Measurements from ENCODE around the gene FBXO48. TPM values are rescaled to one million over a fixed set of nuclear protein-coding genes. Genes with fewer than 3 reads are reported as not detected.

Gene FBXO48, protein sequence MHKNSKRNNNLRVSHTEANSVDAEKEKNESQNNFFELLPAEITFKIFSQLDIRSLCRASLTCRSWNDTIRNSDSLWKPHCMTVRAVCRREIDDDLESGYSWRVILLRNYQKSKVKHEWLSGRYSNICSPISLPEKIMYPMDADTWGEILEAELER
- 2.4 and 2.5 TPM in 2 replicates for total RNA-seq (2022)
- Bru-seq, nascent RNA = percentile 59 among the genes with signal in this experiment
- BruChase-seq, experiment 1, labeled RNA remaining after a 6-hour chase = percentile 60 among the genes with signal in this experiment
- BruChase-seq, experiment 2, labeled RNA remaining after a 2-hour chase = percentile 77 among the genes with signal in this experiment
- long read RNA-seq, partial matches to known transcripts = 1 of 14 reads
- long read RNA-seq, other reads (novel, unspliced or antisense) = 13 of 14 reads

DNA sequence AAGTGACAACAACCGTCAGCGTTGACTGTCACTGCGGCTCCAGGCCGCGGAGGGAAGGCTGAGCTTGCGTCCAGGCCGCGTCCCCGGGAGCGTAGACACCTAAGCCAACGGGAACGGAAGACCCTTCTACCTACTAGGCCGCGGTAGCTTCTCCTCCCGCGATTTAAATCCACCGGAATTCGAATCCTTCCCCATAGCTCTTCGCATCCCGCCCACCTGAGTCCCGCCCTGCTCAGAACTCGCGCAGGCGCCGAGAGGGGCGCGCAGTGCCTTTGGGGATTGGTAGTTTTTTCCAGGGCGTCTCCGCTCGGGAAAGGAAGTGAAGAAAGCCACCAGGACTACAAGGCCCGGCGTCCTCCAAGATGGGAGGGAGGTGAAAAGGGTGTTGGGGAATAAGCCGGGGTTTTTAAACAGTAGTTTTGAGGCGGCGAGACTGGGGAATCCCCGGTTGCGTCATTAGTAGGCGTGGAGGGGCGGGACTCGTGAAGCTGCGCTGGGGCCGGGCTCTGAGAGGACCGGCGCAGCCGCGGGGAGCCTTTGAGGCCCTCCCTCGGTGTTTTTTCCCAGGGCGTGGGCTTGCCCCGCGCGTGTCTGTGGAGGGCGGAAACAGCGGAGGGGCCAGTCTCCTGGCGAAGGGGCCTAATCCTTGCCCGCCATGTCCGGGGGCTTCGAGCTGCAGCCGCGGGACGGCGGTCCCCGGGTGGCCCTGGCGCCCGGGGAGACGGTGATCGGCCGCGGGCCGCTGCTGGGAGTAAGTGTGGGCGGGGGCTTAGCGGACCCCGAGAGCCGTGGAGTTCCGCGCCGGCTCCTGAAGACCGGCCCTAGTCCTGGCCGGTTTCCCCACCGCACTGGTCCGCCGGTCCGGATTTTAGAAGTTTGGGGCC is at the start of gene FBXO48, which contains the start of gene APLF:
Gene FBXO48 (minus strand): TSS at position 218 of the 884 bp plus-strand sequence. CDS start 2,149 bp downstream, outside the sequence.
Gene APLF (plus strand): TSS at position 509 of the 884 bp plus-strand sequence. CDS start 147 bp downstream, at position 656.
- H3K4me3 Mint-ChIP-seq (ENCODE audit: low read depth, unreplicated experiment) = peak within 1 kb of the TSS; percentile 93
- peaks cover 21% of the 10 kb centered on the region for H3K4me1 Mint-ChIP-seq (ENCODE audit: low read depth, unreplicated experiment)
- TF ChIP-seq, protein P1, sequence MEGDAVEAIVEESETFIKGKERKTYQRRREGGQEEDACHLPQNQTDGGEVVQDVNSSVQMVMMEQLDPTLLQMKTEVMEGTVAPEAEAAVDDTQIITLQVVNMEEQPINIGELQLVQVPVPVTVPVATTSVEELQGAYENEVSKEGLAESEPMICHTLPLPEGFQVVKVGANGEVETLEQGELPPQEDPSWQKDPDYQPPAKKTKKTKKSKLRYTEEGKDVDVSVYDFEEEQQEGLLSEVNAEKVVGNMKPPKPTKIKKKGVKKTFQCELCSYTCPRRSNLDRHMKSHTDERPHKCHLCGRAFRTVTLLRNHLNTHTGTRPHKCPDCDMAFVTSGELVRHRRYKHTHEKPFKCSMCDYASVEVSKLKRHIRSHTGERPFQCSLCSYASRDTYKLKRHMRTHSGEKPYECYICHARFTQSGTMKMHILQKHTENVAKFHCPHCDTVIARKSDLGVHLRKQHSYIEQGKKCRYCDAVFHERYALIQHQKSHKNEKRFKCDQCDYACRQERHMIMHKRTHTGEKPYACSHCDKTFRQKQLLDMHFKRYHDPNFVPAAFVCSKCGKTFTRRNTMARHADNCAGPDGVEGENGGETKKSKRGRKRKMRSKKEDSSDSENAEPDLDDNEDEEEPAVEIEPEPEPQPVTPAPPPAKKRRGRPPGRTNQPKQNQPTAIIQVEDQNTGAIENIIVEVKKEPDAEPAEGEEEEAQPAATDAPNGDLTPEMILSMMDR (IDR thresholded peaks at IDR 0.05; ENCODE audit: unreplicated experiment) = no peak
- peak; percentile 96 for DNase-seq
- CTCF ChIA-PET = interaction anchor here (0.6 to 1.4 kb wide), 9 partner anchors 9 to 441 kb away, joined by 3 to 16 read pairs (median 3); no protein-coding TSS in a partner anchor
- no TSS peak for BruUV-seq (replicated peaks)
- peaks cover 23% of the 10 kb centered on the region for H3K36me3 Mint-ChIP-seq (ENCODE audit: insufficient read depth, unreplicated experiment)
- H3K27me3 Mint-ChIP-seq (ENCODE audit: unreplicated experiment) = no peaks in the 10 kb centered on the region
- intact Hi-C loops (cut with micrococcal nuclease; ENCODE audit: unreplicated experiment) = loop anchor here (5.0 to 10.0 kb wide), 2 partner anchors 440 to 1193 kb away; no protein-coding TSS in a partner anchor
- H3K27ac Mint-ChIP-seq (ENCODE audit: unreplicated experiment) = peak within 1 kb of the TSS; percentile 94
- H3K9me3 Mint-ChIP-seq (ENCODE audit: low read depth, unreplicated experiment) = no peaks in the 10 kb centered on the region

DNA sequence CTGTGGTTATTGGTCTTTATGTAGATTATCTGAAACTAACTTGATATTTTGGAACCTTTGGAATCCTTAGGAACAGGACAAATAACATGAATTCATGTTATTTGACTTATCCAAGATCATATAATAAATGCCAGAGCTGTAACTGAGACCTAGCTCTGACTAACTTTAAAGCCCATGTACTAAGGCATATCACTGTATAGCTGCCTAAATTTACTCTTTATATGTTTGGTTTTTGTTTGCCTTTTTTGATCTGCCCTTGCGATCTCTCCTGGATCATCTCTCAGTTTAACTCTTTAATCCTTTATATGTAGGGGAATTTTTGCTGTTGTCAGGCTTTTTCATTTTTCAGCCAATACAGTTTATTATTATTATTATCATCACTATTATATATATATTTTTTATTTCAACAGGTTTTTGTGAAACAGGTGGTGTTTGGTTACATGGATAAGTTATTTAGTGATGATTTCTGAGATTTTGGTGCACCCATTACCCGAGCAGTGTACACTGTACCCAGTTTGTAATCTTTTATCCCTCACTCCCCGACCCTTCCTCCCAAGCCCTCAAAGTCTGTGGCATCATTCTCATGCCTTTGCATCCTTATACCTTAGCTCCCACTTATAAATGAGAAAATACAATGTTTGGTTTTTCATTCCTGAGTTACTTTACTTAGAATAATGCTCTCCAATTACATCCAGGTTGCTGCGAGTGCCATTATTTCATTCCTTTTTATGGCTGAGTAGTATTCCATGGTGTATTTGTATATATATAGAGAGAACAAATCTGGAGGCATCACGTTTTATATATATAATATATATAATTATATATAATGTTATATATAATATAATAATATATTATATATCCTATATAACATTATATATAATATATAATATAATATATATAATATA is 49.2 kb upstream of the FBXO48 start:
- BruUV-seq (replicated peaks) = no TSS peak
- Mint-ChIP-seq H3K27me3 (ENCODE audit: unreplicated experiment) (no peaks in the 10 kb centered on the region), H3K27ac (ENCODE audit: unreplicated experiment) (no peak overlapping the region), H3K4me3 (ENCODE audit: low read depth, unreplicated experiment) (no peak overlapping the region), H3K4me1 (ENCODE audit: low read depth, unreplicated experiment) (peaks cover 8% of the 10 kb centered on the region), H3K36me3 (ENCODE audit: insufficient read depth, unreplicated experiment) (no peaks in the 10 kb centered on the region), H3K9me3 (ENCODE audit: low read depth, unreplicated experiment) (no peaks in the 10 kb centered on the region)
- CTCF ChIA-PET = no interaction called here
- intact Hi-C loops (cut with micrococcal nuclease; ENCODE audit: unreplicated experiment) = no loop called here
- DNase-seq = no peak
- TF ChIP-seq, protein P1 (IDR thresholded peaks at IDR 0.05; ENCODE audit: unreplicated experiment) = no peak

DNA sequence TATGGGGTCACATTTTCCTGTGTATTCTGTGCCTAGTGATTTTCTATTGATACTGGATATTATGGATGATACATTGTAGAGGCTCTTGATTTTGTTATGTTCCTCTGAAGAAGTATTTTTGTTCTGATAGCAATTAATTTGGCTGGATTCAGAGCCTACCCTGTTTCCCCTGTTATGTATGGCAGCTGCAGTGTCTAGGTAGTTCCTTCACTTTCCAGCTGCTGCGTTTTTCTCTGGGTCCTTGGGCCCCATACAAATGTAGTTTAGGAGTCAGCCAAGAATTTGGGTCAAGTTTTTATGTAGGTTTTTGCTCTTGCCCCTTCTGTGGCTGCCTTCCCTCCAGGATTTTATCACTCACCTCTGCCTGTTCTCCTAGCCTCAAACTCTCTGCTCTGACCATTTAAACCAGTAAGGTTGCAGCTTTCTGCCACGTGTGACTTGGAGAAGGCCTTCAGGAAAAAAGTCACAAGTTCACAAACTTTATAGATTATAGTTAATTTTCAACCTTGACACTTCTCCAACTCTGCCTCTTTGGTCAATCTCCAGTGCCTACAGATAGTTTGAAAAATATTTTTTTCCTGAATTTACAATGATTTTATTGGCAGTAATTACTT is 47.3 kb upstream of the FBXO48 start:
- Mint-ChIP-seq H3K4me1 (ENCODE audit: low read depth, unreplicated experiment) (peaks cover 8% of the 10 kb centered on the region), H3K9me3 (ENCODE audit: low read depth, unreplicated experiment) (no peaks in the 10 kb centered on the region), H3K27me3 (ENCODE audit: unreplicated experiment) (no peaks in the 10 kb centered on the region), H3K27ac (ENCODE audit: unreplicated experiment) (no peak overlapping the region), H3K36me3 (ENCODE audit: insufficient read depth, unreplicated experiment) (no peaks in the 10 kb centered on the region), H3K4me3 (ENCODE audit: low read depth, unreplicated experiment) (no peak overlapping the region)
- no TSS peak for BruUV-seq (replicated peaks)
- DNase-seq = no peak
- intact Hi-C loops (cut with micrococcal nuclease; ENCODE audit: unreplicated experiment) = no loop called here
- TF ChIP-seq, protein P1 (IDR thresholded peaks at IDR 0.05; ENCODE audit: unreplicated experiment) = no peak
- CTCF ChIA-PET = no interaction called here
